Measurements from ENCODE around the gene PSRC1. TPM values are rescaled to one million over a fixed set of nuclear protein-coding genes. Genes with fewer than 3 reads are reported as not detected.

Gene PSRC1
- total RNA-seq, 1 donor from 2014 or later, result 78.1 TPM

GRCh38 chr1:109264379-109264755, 18.6 kb downstream of the PSRC1 start:
- Histone ChIP-seq H3K36me3 (no peaks in the 10 kb centered on the region), H3K27me3 (no peaks in the 10 kb centered on the region), H3K4me2 (no peak overlapping the region), H3K79me2 (ENCODE audit: low read depth) (no peaks in the 10 kb centered on the region), H4K20me1 (ENCODE audit: low read depth) (peaks cover 2% of the 10 kb centered on the region), H3F3A (ENCODE audit: low read depth) (peaks cover 12% of the 10 kb centered on the region), H3K27ac (no peak overlapping the region), H2AFZ (replicated peaks) (no peak overlapping the region), H3K4me1 (peaks cover 12% of the 10 kb centered on the region), H3K9ac (no peak overlapping the region), H3K4me3 (no peak overlapping the region), H3K9me3 (ENCODE audit: low read depth) (no peaks in the 10 kb centered on the region)
- TF ChIP-seq CTCF (IDR thresholded peaks at IDR 0.05), result no peak
- TF ChIP-seq EZH2 (IDR thresholded peaks at IDR 0.05), result no peak
- no peak for TF ChIP-seq EZH2phosphoT487 (IDR thresholded peaks at IDR 0.05)
- H3K27me3 Mint-ChIP-seq (ENCODE audit: insufficient read depth, low read depth), result peaks cover 14% of the 10 kb centered on the region
- no peak for DNase-seq (ENCODE audit: low spot score)
- no peak overlapping the region for H3K27ac Mint-ChIP-seq
- H3K4me1 Mint-ChIP-seq, result peaks cover 24% of the 10 kb centered on the region
- H3K4me3 Mint-ChIP-seq, result no peak overlapping the region
- peaks cover 22% of the 10 kb centered on the region for H3K36me3 Mint-ChIP-seq
- H3K9me3 Mint-ChIP-seq, result no peaks in the 10 kb centered on the region

DNA sequence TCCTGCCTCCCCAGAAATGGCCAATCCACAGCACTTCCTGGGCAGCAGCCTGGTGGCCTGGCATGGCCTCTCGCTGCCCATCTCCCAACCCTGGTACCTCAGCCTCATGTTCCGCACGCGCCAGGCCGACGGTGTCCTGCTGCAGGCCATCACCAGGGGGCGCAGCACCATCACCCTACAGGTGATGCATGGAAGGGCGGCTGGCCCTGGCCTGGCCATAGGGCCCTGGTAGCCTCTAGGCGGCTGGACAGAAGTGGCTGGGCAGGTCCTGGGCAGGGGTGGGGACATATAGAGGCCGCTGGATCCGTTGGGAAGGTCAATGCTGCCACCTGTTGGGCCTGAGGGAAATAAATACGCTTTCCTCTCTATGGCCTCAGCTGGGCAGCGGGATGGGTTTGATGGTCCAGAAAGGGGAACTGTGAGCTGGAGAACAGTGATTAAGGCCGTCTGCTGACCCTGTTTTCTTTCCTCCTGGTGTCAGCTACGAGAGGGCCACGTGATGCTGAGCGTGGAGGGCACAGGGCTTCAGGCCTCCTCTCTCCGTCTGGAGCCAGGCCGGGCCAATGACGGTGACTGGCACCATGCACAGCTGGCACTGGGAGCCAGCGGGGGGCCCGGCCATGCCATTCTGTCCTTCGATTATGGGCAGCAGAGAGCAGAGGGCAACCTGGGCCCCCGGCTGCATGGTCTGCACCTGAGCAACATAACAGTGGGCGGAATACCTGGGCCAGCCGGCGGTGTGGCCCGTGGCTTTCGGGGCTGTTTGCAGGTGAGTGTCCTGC, 19.2 kb downstream of the PSRC1 start:
- Histone ChIP-seq H3F3A (ENCODE audit: low read depth) (peaks cover 18% of the 10 kb centered on the region), H3K27me3 (no peaks in the 10 kb centered on the region), H3K4me1 (peaks cover 18% of the 10 kb centered on the region), H3K9ac (no peak overlapping the region), H2AFZ (replicated peaks) (no peak overlapping the region), H3K27ac (no peak overlapping the region), H3K9me3 (ENCODE audit: low read depth) (no peaks in the 10 kb centered on the region), H3K36me3 (no peaks in the 10 kb centered on the region), H3K4me3 (no peak overlapping the region), H4K20me1 (ENCODE audit: low read depth) (peaks cover 2% of the 10 kb centered on the region), H3K4me2 (no peak overlapping the region), H3K79me2 (ENCODE audit: low read depth) (no peaks in the 10 kb centered on the region)
- Mint-ChIP-seq H3K27ac (peak overlapping the region; percentile 91), H3K27me3 (ENCODE audit: insufficient read depth, low read depth) (peaks cover 13% of the 10 kb centered on the region), H3K4me3 (peak overlapping the region; percentile 11), H3K4me1 (peaks cover 28% of the 10 kb centered on the region), H3K36me3 (peaks cover 24% of the 10 kb centered on the region), H3K9me3 (no peaks in the 10 kb centered on the region)
- DNase-seq (ENCODE audit: low spot score), result peak; percentile 96
- TF ChIP-seq EZH2phosphoT487 (IDR thresholded peaks at IDR 0.05) (no peak), EZH2 (IDR thresholded peaks at IDR 0.05) (no peak), CTCF (IDR thresholded peaks at IDR 0.05) (peak; percentile 100)

- Mint-ChIP-seq H3K4me3 (no peak overlapping the region), H3K36me3 (peaks cover 24% of the 10 kb centered on the region), H3K4me1 (peaks cover 29% of the 10 kb centered on the region), H3K9me3 (no peaks in the 10 kb centered on the region), H3K27me3 (ENCODE audit: insufficient read depth, low read depth) (peaks cover 10% of the 10 kb centered on the region), H3K27ac (no peak overlapping the region)
- H3K9me3 ChIP-seq (ENCODE audit: low read depth), result no peaks in the 10 kb centered on the region
- no peak overlapping the region for H3K4me2 ChIP-seq
- no peak overlapping the region for H3K9ac ChIP-seq
- no peak for DNase-seq (ENCODE audit: low spot score)
- TF ChIP-seq EZH2phosphoT487 (IDR thresholded peaks at IDR 0.05) (no peak), CTCF (IDR thresholded peaks at IDR 0.05) (no peak)
- H3K4me1 ChIP-seq, result peaks cover 18% of the 10 kb centered on the region
- H4K20me1 ChIP-seq (ENCODE audit: low read depth), result peaks cover 2% of the 10 kb centered on the region
- H2AFZ ChIP-seq (replicated peaks), result no peak overlapping the region
- no peak overlapping the region for H3K4me3 ChIP-seq
- H3K27me3 ChIP-seq, result no peaks in the 10 kb centered on the region
- H3K36me3 ChIP-seq, result no peaks in the 10 kb centered on the region
- no peak overlapping the region for H3K27ac ChIP-seq
- no peaks in the 10 kb centered on the region for H3K79me2 ChIP-seq (ENCODE audit: low read depth)
- H3F3A ChIP-seq (ENCODE audit: low read depth), result peaks cover 20% of the 10 kb centered on the region
These were observed 19.7 kb downstream of the PSRC1 start for GRCh38 chr1:109263234-109263596.

Measured in neural progenitor cell (in vitro differentiated cells).